Gastrocnemius medialis (tissue), 4 donors: ENCODE results near the gene GRID2.

Source experiments
- CTCF ChIP-seq, 5 experiments: fragments of 450-650 bp in 3 of 5; fragments of 200-600 bp in 2 of 5; sonication (generic) in 2 of 5; IDR thresholded peaks in 4 of 5; conservative IDR thresholded peaks in 1 of 5; 1 replicate in 4 of 5; 2 replicates in 1 of 5; pipeline ENCODE4 v1.5.1; 2016 to 2019; ENCODE audit warnings: antibody characterized with exemption in 5 of 5, mild to moderate bottlenecking in 3 of 5, moderate library complexity in 3 of 5
- POLR2A ChIP-seq, 2 donors: fragments of 450-650 bp; IDR thresholded peaks; one replicate each; pipeline ENCODE4 v1.6.1; 2017; ENCODE audit warnings: antibody characterized with exemption in 2 of 2, mild to moderate bottlenecking in 2 of 2, moderate library complexity in 2 of 2

- TF ChIP-seq CTCF (IDR thresholded peaks at IDR 0.05 in 4 of 5, conservative IDR thresholded peaks at IDR 0.05 in 1 of 5), result no peak
- no peak for TF ChIP-seq POLR2A (IDR thresholded peaks at IDR 0.05)
Observed at GRCh38 chr4:93788712-93789111, 1484.9 kb downstream of the GRID2 start.
